RWPE2 (cell line): Measurements from ENCODE around the gene MEF2C.

Experiments used
- ATAC-seq: fragments of 200-7000 bp; cut with Tn5 transposase; 3 replicates; pipeline ENCODE4 v1.9.1; 2021; ENCODE audit warnings: low read depth
- DNase-seq: peaks from one replicate; pipeline ENCODE4 v3.0.0-alpha.2; 2020; ENCODE audit warnings: low spot score
- H3K27ac ChIP-seq: fragments of 450-650 bp; 2 replicates; pipeline ENCODE4 v1.5.1; 2017; ENCODE audit warnings: mild to moderate bottlenecking; ENCODE audit not compliant: poor library complexity, severe bottlenecking
- H3K27me3 ChIP-seq: fragments of 250-450 bp; sonication (Bioruptor Pico); 2 replicates; pipeline ENCODE4 v1.5.1; 2021; ENCODE audit warnings: mild to moderate bottlenecking, moderate library complexity; ENCODE audit not compliant: insufficient read depth, poor library complexity, severe bottlenecking
- H3K36me3 ChIP-seq: fragments of 250-450 bp; sonication (Bioruptor Pico); 2 replicates; pipeline ENCODE4 v1.5.1; 2020; ENCODE audit warnings: low read depth, mild to moderate bottlenecking, moderate library complexity
- H3K4me1 ChIP-seq: fragments of 250-450 bp; sonication (Bioruptor Pico); 2 replicates; pipeline ENCODE4 v1.5.1; 2021; ENCODE audit warnings: mild to moderate bottlenecking, moderate library complexity; ENCODE audit not compliant: insufficient read depth, poor library complexity, severe bottlenecking
- H3K4me3 ChIP-seq: fragments of 250-450 bp; sonication (Bioruptor Pico); 2 replicates; pipeline ENCODE4 v1.5.1; 2021; ENCODE audit warnings: mild to moderate bottlenecking, moderate library complexity; ENCODE audit not compliant: severe bottlenecking
- H3K9me3 ChIP-seq: fragments of 250-450 bp; sonication (Bioruptor Pico); 2 replicates; pipeline ENCODE4 v1.5.1; 2021; ENCODE audit warnings: mild to moderate bottlenecking, moderate library complexity; ENCODE audit not compliant: severe bottlenecking
- CTCF ChIP-seq: fragments of 450-650 bp; IDR thresholded peaks from one replicate; pipeline ENCODE4 v1.5.1; 2017; ENCODE audit warnings: mild to moderate bottlenecking, moderate library complexity; ENCODE audit not compliant: poor library complexity, severe bottlenecking

Gene MEF2C

GRCh38 chr5:88736494-88736893, 146.5 kb downstream of the MEF2C start:
- Histone ChIP-seq H3K9me3 (no peaks in the 10 kb centered on the region), H3K4me3 (no peak overlapping the region), H3K36me3 (no peaks in the 10 kb centered on the region), H3K27me3 (peaks cover 5% of the 10 kb centered on the region), H3K4me1 (no peaks in the 10 kb centered on the region), H3K27ac (no peak overlapping the region)
- DNase-seq = no peak
- ATAC-seq = no peak
- TF ChIP-seq CTCF = no peak

GRCh38 chr5:88734983-88735382, 148.0 kb downstream of the MEF2C start:
- Histone ChIP-seq H3K4me1 (no peaks in the 10 kb centered on the region), H3K27me3 (peaks cover 5% of the 10 kb centered on the region), H3K36me3 (no peaks in the 10 kb centered on the region), H3K9me3 (no peaks in the 10 kb centered on the region), H3K4me3 (no peak overlapping the region), H3K27ac (no peak overlapping the region)
- no peak for TF ChIP-seq CTCF
- no peak for DNase-seq
- no peak for ATAC-seq

- no peak for ATAC-seq
- TF ChIP-seq CTCF = no peak
- H3K27me3 ChIP-seq = peaks cover 5% of the 10 kb centered on the region
- H3K4me1 ChIP-seq = no peaks in the 10 kb centered on the region
- no peak overlapping the region for H3K27ac ChIP-seq
- no peak overlapping the region for H3K4me3 ChIP-seq
- DNase-seq = no peak
- no peaks in the 10 kb centered on the region for H3K9me3 ChIP-seq
- H3K36me3 ChIP-seq = no peaks in the 10 kb centered on the region
These were observed 148.8 kb downstream of the MEF2C start for GRCh38 chr5:88734191-88734640.

GRCh38 chr5:88732862-88733261, 150.1 kb downstream of the MEF2C start:
- ATAC-seq (no peak), DNase-seq (no peak)
- Histone ChIP-seq H3K27ac (no peak overlapping the region), H3K27me3 (peaks cover 6% of the 10 kb centered on the region), H3K4me1 (no peaks in the 10 kb centered on the region), H3K9me3 (no peaks in the 10 kb centered on the region), H3K36me3 (no peaks in the 10 kb centered on the region), H3K4me3 (no peak overlapping the region)
- no peak for TF ChIP-seq CTCF

- Histone ChIP-seq H3K9me3 (no peaks in the 10 kb centered on the region), H3K36me3 (no peaks in the 10 kb centered on the region), H3K4me3 (no peak overlapping the region), H3K4me1 (no peaks in the 10 kb centered on the region), H3K27me3 (peaks cover 11% of the 10 kb centered on the region), H3K27ac (no peak overlapping the region)
- TF ChIP-seq CTCF = no peak
- no peak for DNase-seq
- no peak for ATAC-seq
These were observed 150.8 kb downstream of the MEF2C start for GRCh38 chr5:88732181-88732633.
